Fibroblast of skin of scalp (primary cell): Measurements from ENCODE around the gene MAEA.
"Not testable (repeated sequence)": the region's sequence is repeated elsewhere in the genome, so short reads cannot be mapped to it uniquely, and the experiment has no call there.

Experiments
- DNase-seq: peaks from one replicate; pipeline ENCODE4 v3.0.0-alpha.2; 2013

Gene MAEA

DNA sequence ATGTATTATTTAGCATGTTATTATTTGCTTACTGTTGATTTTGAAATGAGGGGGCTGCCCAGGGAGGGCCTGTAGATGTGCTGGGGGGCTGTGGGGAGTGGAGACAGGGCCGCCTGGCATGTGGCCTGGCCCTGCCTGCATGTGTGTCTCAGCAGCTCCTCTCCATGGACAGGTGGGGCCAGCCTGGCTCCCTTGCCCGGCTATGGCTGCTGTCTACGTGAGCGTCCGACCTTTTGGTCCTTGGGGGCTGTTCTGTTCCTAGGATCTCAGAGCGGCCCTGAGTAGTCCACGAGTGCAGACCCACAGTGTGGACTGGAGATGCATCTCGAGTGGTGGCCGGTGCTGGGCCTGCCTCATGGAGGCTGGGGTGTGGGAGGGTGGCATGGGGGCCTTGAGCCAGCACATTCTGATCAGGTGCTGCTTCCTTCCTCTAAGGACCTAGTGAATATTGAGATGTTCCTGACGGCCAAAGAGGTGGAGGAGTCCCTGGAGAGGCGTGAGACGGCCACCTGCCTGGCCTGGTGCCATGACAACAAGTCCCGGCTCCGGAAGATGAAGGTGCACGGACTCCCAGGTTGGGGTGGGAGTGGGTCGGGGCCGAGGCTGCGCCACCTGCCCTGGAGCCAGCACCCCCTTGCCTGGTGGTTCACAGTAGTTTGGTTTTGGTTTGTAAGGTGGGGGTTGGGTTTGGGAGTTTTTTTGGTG is 32.4 kb downstream of the MAEA start:
- DNase-seq, result no peak

DNA sequence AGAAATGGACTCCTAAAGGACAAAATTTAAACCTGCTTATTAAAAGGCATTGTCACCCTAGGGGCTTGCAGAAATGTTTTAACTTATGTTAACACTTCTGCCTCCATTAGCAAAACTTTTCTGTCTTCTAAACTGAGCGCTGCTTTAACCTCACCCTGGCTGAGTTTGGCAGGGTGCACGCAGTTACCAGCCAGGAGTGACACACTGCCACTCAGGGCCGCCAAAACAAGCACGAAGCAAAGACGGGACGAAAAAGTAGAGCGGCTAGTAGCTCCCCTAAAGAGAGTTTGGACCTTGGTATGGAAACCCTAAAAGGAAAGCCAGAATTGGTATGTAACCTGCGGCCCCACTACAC is 33.6 kb downstream of the MAEA start:
- no peak for DNase-seq

DNA sequence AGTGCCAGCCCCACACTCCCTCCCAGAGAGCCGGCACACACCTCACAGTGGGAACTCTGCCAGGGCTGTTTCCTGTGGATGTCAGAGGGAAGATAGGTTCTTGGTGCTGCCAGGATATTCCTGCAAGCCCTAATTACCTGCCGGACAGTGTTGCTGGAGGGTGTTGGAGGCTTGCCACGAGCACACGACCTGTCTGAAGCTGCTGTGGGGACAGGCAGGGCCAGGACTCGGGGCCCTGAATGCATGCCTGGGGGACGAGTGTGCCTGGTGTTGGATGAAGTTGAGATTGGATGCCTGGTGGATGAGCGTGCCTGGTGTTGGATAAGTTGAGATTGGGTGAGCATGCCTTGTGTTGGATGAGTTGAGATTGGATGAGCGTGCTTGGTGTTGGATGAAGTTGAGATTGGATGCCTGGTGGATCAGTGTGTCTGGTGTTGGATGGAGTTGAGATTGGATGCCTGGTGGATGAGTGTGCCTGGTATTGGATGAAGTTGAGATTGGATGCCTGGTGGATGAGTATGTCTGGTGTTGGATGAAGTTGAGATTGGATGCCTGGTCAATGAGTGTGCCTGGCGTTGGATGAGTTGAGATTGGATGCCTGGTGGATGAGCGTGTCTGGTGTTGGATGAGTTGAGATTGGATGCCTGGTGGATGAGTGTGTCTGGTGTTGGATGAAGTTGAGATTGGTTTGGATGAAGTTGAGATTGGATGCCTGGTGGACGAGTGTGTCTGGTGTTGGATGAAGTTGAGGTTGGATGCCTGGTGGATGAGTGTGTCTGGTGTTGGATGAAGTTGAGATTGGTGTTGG is 34.1 kb downstream of the MAEA start:
- peak; percentile 91 for DNase-seq

DNA sequence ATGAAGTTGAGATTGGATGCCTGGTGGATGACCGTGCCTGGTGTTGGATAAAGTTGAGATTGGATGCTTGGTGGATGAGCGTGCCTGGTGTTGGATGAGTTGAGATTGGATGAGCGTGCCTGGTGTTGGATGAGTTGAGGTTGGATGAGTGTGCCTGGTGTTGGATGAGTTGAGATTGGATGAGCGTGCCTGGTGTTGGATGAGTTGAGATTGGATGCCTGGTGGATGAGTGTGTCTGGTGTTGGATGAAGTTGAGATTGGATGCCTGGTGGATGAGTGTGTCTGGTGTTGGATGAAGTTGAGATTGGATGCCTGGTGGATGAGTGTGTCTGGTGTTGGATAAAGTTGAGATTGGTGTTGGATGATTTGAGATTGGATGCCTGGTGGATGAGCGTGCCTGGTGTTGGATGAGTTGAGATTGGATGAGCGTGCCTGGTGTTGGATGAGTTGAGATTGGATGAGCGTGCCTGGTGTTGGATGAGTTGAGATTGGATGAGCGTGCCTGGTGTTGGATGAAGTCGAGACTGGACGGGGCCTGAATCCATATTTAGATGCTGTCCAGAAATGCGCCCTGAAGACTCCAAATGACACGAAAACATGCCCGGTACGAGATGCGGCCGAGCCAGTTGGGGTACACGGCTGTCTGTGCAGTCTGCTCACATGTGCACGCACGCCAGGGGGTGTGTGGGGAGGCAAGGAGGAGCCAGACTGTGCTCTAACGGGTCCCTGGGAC is 34.9 kb downstream of the MAEA start:
- peak; percentile 38 for DNase-seq

DNA sequence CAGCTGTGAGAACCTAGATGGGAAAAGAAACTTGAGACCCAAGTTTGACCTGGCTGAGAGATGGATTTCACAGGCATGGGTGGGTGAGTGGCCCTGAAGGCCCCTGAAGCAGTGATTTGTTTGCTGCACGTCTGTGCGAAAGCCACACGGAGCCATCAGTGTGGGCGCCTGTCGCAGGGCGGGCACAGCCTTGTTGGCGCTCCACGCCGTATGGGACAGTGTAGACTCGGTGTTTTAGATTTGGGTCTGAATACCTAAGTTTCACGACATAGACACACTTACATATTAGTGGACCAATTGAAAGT is 35.4 kb downstream of the MAEA start:
- DNase-seq, result no peak

DNA sequence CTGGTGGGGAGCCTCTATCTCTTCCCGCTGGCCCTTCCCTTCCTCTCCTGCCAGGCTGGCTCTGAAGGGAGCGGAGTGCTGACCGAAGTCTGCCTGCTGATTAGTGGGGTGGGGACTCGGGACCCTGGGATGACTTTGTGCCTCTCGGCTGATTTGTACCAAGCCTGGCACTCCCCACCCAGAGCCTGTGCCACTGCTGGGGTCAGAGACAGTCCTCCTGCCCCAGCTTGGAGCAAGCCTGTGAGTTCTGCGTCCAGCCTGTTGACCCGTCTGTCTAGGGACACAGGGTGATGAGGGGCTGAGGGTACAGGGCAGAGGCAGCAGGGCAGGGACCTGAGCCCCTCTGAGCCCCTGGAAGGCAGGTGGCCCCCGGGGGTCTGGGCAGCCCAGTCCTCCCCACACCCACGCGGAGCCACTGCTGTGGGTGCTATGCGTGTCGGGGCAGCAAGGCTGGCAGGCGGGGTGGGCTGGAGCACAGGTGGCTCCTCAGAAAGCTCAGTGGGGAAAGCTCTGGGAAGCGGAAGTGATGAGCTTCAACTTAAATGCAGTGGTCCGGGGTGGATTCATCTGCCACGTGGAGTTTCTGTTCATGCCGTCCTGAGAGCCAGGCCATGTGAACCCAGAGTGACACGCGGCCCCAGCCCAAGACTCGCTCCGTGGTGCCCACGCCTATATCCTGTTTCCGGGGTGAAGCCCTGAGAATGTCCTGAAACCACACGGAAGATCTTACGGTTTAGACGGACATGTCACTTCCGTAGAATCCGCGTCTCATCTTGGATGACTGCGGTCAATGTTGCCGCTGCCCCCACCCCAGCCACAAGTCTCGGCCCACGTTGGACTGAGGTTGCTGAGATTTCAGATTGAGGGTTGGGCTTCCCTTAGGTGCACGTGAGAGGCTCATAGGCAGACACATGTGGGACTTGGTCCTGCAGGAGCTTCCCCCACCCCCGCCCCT is 36.3 kb downstream of the MAEA start:
- DNase-seq, result no peak

DNA sequence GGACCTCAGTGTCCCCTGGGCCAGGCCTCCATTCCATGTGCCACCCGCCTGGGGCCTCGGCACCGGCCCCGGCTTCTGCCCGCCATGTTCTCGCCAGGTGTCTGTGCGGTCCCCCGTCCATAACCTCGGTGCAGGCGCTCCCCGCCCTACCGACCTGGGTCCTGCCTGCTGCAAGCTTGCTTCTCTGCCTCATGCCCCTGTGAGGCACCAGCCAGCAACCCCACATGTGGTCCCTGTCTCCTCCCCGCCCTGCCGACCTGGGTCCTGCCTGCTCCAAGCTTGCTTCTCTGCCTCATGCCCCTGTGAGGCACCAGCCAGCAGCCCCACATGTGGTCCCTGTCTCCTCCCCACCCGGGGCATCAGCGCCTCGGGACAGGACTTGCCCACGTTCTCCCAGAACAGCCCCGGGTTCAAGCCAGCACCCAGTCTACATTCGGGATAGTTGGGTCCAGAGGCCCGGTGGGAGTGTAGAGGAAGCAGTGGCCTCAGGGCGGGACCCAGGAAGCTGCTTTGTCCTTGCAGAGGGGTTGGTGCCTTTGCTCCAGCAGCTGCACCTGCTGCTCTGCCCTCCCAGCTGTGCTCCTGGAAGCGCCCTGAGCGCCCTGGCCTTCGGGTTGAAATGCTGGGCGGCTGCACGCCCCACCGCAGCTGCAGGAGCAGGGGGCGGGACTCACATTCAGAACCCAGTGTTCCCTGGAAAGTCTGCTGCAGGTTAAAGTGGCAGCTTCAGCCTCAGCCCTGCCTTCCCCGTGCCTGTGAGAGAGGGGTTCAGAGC is 37.2 kb downstream of the MAEA start:
- DNase-seq, result no peak

DNA sequence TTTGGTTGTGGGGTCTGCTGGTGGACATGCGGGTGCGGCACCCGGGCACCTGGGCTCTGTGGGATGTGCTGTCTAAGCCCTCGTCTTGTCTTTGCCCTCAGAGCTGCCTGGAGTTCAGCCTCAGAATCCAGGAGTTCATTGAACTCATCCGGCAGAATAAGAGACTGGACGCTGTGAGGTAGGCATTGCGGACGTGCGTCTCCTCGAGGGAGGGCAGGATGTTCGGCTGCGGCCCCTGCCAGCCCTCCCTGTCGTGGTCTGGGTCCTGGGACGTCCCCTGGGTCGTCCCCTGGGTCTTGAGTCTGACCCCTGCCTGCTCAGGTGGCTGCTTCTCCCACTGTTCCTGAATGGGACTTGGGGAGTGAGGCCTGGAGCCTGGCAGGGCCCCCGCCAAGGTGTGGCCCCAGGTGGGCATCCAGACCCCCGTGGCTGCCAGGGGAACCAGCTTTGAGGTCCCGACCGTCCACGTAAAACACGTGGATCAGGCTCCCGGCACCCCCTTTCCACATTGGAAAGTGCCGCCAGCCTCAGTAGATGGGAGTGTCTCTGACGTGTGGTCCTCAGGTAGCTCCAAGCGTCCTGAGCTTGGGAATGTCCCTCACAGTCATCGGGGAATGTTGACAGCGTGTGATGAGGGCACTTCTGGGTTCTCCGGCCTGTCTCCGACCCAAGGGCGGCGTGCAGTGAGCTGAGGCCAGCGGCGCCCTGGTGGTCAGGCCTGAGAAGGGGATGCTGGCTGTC is 38.0 kb downstream of the MAEA start:
- no peak for DNase-seq

DNA sequence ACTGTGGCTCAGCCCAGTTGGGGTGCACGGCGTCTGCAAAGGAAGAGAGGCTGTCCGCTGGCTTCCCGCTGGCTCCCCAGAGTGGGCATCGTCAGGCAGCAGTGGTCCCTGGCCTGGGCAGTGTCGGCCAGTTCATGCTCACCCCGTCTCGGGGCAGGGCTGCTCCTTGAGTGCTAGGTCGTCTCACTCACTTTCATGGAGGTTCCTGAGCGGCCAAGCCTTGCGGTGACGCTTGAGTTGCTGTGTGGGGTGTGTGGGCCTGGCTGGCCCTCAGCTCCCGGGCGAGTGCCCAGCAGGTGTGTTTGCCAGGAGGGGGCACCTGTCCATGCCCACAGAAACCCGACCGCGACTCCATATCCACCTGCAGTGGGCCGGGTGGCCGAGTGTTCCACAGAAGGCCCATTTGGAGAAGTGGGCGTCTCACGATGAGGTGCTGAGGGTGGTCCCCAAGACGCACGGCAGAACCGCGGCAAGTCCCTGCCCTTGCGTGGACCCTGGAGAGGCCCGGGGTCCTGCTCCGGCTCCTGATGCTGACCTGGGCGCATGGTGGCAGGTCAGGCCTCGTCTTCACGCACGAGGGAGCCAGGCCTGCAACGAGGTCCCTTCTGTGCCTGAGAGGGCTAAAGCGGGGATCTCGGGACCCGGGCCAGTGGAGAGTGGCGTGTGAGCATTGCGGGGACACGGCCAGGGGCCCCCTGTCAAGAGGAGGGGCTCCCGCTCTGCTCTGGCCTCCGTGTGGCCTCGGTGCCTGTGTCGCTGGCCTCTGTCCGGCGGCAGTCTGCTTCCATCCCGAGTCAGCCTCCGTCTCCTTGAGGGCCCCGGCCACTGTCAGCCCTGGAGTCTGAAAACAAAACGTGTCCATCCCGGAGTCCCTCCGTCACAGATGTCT is 38.8 kb downstream of the MAEA start:
- DNase-seq, result no peak

DNA sequence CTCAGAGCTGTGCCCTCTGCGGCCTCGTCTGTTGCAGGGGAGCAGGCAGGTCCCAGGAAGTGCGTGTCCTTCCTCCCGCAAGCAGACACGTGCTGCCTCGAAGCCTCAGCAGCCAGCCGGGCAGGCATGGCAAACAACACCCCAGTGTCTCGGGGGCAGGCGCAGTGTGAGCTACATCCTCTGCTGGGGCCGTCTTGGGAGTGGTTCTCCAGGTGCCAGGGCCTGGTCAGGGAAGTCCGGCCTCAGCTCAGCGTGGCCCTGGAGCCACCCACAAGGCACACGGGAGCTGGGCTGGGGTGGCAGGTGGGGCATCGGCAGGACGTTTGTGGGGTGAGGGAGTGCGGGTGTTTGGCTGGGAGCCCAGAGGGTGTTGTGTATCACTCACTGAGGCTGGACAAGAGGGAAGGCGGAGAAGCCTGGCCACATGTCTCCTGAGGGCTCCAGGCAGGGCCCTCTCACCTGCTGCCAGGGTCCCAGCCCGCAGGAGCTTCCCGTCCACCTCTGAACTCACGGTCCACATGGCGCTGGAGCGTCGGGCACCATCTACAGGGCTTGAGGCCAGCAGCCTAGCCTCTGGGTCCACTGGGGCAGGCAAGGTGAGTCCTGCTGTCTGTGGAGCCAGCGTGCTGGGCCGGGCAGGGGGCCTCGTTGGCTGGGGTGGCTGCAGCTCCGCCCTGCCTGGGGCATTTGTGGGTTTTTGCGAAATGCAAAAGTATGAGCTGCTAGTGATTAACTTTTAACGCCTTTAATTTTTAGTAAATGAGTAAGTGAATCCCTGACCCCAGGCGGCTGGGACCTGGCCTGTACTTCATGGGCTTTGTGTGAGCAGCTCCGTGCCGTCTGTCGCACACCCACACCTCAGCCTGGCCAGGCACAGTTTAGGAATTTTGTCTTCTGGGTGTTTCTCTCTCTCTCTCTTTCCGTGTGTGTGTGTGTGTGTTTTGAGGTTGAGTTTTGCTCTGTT is 40.0 kb downstream of the MAEA start:
- no peak for DNase-seq

DNA sequence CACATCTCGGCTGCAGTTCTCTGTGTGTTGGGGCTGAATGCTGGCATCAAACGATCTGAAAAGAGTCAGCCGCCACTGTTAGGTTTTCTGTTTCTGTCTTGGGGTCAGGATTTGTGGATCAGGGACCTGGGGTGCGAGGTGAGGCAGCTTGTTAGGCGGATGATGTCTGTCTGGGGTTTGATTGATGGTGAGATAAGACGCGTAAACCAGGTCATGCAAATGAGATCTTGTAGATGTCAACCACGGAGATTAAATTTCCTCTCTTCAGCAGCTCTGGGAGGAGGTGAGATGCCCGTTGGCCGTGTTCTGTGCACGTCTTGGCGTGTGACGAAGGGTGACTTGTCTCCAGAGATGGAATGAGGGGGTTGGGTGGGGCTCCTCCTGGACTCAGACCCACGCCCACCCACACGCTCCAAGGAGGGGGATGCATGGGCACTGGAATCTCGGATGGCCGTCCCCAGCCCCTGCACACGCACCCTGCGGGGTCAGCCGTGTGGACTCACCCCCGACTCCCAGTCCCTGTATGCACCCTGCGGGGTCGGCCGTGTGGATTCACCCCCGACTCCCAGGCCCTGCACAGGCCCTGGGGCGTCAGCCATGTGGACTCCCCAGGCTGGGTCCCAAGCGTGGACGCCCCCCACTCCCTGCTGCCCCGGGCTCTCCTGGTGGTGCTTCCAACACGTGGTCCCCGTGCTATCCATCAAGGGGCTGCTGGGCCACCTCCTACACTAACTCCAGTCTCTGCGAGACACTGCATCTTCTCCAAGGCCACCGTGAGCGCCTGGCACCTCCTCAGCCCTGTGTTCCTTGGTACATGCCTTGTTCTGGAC is 41.3 kb downstream of the MAEA start:
- no peak for DNase-seq

DNA sequence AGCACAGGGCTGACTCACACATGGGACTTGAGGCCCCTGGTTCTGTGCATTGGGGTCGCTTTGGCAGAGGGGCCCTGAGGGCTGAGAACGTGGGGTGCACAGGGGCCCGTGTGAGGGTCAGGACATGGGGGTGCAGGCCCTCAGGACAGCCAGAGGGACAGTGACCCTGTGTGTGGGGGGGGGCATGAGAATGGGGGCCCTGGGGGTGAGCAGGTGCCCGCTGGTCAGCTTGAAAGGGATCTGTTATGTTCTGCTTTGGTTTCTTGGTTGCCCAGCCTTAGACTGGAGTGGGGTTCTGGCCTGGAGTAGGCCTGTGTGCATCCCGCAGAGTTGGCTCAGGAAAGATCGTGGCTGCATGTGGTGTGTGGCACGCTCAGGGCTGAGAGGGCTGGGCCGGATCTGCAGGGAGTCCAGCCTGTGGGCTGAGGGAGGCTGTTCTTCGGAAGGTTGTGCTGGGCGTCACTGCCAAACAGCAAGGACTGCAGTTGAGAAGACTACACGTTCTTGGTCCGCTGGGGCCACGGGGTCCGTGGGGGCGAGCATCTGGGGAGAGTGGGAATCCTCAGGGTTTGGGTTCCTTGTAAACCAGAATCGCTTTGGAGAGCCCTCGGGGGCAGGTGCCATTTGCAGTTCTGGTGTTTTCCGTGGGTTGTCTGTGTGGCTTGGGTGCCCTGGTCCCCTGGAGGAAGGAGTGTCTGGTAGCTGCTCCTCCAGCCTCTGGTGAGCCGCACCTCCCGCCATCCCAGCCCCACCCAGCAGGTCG is 42.1 kb downstream of the MAEA start:
- no peak for DNase-seq

DNA sequence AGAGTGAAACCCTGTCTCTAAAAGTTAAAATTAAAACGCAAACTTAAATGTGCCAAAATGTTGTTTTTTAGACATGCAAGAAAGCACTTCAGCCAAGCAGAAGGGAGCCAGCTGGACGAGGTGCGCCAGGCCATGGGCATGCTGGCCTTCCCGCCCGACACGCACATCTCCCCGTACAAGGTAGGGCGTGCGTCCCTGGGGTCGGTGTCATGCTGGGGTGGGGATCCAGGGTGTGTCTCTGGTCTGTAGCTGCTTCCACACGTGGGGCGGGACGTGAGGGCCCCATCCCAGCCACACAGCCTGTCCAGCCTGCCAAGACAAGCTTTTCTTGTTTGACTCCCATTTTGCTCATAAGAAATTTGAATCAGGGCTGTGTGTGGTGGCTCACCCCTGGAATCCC is 43.0 kb downstream of the MAEA start:
- no peak for DNase-seq

DNA sequence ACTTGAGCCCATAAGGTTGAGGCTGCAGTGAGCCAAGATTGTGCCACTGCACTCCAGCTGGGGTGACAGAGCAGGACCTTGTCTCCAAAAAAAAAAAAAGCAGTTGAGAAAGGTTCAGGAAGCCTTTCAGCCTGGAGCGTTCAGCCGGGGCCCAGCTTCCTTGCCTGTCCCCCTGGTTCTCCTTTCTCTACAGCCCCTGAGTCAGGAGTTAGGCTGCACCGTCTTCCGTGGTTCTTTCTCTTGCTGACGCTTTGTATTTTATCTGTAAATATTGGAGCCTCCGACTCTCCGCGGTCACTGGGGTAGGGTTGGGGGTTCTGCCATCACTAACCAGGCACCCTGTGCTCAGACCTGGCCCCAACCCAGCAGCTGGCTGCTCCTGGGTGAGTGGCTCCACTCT is 43.6 kb downstream of the MAEA start:
- DNase-seq, result no peak

DNA sequence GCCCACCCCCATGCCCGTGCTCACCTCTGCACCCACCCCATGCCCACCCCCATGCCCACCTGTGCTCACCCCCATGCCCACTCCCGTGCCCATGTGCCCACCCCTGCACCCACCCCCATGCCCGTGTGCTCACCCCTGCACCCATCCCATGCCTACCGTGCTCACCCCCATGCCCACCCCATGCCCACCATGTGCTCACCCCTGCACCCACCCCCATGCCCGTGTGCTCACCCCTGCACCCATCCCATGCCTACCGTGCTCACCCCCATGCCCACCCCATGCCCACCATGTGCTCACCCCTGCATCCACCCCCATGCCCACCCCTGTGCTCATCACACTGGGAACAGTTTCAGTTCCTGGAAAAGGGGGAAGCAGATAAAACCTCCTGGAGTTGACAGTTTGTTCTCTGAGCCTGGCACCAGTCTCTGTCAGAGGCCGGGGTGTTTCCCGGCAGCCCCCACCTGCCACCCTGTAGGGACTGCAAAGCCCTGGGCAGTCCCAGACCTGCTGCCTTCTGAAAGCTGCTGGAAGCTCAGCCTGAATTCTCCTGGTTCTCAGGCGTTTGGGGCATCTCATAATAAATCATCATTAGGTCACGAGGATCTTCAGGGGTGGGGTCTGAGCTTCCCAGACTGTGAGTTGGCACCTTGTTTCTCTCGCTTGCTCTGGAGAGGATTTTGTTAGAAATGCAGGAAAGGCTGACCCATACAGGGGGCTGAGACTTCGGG is 44.3 kb downstream of the MAEA start:
- DNase-seq, result not testable (repeated sequence)

DNA sequence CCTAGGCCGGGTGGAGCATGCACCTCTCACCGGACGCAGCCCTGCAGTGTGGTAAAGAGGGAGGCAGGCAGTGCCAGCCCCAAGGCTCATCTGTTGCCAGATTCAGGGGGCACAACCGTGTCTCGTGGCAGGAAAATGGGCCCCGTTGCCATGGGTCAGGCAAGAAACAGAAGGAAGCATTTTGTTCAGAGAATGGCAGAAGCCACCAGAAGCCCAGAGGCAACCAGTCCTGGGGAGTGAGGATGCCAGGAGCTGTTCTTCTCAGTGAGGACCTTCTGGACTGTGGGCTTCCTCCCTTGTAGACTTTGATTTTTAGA is 44.8 kb downstream of the MAEA start:
- no peak for DNase-seq
